Measurements from ENCODE around the gene TLR10.

DNA sequence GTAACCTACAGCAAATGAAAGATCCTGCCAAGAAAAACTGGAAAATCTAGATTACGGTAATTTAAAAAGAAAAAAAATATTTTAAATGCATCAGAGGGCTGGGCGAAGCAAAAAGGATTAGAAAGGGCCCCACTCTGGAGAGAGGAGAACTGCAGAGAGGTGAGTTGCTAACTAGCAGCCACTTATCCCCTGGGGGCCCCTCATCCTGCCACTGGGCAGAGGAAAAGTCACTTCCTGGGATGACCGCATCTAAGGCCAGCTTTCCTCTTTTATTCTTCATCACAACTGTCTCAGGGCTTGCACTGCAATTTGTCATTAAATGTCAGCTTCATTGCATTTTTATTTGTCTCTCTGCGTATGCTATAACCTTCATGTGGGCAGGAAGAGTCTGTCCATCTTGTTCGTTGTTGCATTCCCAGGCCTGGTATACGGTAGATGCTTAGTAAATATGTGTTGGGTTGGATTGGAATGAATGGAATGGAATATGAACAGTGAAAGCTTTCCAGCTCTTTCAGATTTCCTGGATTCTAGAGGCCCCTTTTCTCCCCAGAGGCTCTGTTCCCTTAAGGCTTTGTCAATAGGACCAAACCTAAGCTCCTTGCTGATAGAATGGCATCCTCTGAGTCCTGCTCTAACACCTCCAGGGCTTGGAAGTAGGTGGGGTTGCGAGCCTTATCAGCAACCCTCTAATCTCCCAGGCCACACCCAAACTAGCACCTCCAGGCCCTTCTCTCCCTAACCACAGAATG, 58.9 kb downstream of the TLR10 start:
- no peak for TF ChIP-seq CTCF (conservative IDR thresholded peaks at IDR 0.05; ENCODE audit: low read length)
- no peak for TF ChIP-seq EZH2phosphoT487 (IDR thresholded peaks at IDR 0.05; ENCODE audit: borderline replicate concordance)
